Measurements from ENCODE around the gene SCRT2.

- TF ChIP-seq POLR2A (IDR thresholded peaks at IDR 0.05; ENCODE audit: low read depth) (no peak), EP300 (IDR thresholded peaks at IDR 0.05) (no peak), CTCF (IDR thresholded peaks at IDR 0.05) (no peak)
Observed at GRCh38 chr20:611843-612185, 63.8 kb downstream of the SCRT2 start.

All from esophagus muscularis mucosa (tissue), 4 donors.